Liver (tissue), 3 donors: Measurements from ENCODE around the gene DCLRE1A.
A peak's percentile ranks its signal among the peaks of the same experiment; 100 is the strongest.

ENCODE experiments used
- HNF4A ChIP-seq, 2 donors: conservative IDR thresholded peaks; 2 replicates each; pipeline ENCODE4 v1.6.1; 2016; ENCODE audit warnings: antibody characterized with exemption in 2 of 2, mild to moderate bottlenecking in 2 of 2
- RAD21 ChIP-seq, 2 donors: IDR thresholded peaks; 2 replicates each; pipeline ENCODE4 v1.6.1; 2016; ENCODE audit warnings: antibody characterized with exemption in 2 of 2, mild to moderate bottlenecking in 2 of 2
- TAF1 ChIP-seq: conservative IDR thresholded peaks from 2 replicates; pipeline ENCODE4 v1.6.1; 2016; ENCODE audit warnings: antibody characterized with exemption, mild to moderate bottlenecking
- TF ChIP-seq, protein P1 (sequence below): fragments of 150-350 bp; IDR thresholded peaks from 2 replicates; pipeline ENCODE4 v1.5.1; 2017; ENCODE audit warnings: improper control_type of control experiment, low read depth, low read length; ENCODE audit not compliant: missing input control
- TF ChIP-seq, protein P2 (sequence below): IDR thresholded peaks from 2 replicates; pipeline ENCODE4 v1.6.1; 2016; ENCODE audit warnings: antibody characterized with exemption, mild to moderate bottlenecking
- TF ChIP-seq, protein P3 (sequence below): IDR thresholded peaks from 2 replicates; pipeline ENCODE4 v1.6.1; 2016; ENCODE audit warnings: antibody characterized with exemption
- TF ChIP-seq, protein P4 (sequence below): IDR thresholded peaks from 2 replicates; pipeline ENCODE4 v1.6.1; 2016; ENCODE audit warnings: antibody characterized with exemption
- TF ChIP-seq, protein P5 (sequence below): IDR thresholded peaks from 2 replicates; pipeline ENCODE4 v1.6.1; 2016; ENCODE audit warnings: antibody characterized with exemption
- donor health status: healthy.
- donor health status: healthy.

DNA sequence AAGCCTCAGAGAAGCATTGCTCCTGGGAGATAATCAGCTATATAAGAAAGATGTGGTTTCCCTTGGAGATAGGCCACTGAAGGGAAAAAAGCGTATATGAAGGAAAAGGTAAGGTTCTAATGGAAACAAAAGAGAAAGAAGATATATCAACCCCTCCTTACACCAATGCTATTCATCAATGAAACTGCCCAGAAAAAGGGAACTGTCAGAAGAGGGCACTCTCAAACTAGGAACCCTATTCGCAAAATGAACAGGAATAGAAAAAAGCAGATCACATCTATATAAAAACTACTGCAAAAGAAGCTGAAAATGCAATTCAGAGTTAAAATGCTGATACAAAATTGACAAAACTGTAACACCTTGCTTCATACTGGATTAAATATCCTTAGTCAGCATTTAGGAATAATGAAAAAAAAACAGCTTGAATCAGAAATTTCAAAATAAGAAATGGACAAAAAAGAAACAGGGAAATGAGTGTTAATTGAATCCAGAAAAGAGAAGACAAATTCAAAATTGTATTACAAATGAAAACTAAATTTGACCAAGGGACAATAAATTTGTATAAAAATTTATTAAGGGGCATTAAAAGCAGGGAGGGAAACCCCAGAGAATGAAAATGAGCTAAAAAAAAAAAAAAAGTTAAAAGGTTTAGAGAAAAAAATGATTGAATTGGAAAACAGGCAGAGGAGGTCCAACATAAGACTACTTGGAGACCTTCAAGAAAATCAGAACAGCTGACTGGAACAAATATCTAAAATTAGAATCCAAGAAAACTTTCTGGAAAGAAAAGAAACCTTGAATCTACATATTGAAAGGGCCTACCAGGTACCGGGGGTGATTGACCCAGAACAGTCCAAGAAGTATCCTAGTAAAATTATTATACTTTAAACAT, 18.5 kb upstream of the DCLRE1A start:
- TF ChIP-seq, protein P1, sequence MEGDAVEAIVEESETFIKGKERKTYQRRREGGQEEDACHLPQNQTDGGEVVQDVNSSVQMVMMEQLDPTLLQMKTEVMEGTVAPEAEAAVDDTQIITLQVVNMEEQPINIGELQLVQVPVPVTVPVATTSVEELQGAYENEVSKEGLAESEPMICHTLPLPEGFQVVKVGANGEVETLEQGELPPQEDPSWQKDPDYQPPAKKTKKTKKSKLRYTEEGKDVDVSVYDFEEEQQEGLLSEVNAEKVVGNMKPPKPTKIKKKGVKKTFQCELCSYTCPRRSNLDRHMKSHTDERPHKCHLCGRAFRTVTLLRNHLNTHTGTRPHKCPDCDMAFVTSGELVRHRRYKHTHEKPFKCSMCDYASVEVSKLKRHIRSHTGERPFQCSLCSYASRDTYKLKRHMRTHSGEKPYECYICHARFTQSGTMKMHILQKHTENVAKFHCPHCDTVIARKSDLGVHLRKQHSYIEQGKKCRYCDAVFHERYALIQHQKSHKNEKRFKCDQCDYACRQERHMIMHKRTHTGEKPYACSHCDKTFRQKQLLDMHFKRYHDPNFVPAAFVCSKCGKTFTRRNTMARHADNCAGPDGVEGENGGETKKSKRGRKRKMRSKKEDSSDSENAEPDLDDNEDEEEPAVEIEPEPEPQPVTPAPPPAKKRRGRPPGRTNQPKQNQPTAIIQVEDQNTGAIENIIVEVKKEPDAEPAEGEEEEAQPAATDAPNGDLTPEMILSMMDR, result no peak
- TF ChIP-seq RAD21 (IDR thresholded peaks at IDR 0.05) (peak; percentile 20 to 44), HNF4A (conservative IDR thresholded peaks at IDR 0.05) (no peak), TAF1 (no peak)
- TF ChIP-seq, protein P2, sequence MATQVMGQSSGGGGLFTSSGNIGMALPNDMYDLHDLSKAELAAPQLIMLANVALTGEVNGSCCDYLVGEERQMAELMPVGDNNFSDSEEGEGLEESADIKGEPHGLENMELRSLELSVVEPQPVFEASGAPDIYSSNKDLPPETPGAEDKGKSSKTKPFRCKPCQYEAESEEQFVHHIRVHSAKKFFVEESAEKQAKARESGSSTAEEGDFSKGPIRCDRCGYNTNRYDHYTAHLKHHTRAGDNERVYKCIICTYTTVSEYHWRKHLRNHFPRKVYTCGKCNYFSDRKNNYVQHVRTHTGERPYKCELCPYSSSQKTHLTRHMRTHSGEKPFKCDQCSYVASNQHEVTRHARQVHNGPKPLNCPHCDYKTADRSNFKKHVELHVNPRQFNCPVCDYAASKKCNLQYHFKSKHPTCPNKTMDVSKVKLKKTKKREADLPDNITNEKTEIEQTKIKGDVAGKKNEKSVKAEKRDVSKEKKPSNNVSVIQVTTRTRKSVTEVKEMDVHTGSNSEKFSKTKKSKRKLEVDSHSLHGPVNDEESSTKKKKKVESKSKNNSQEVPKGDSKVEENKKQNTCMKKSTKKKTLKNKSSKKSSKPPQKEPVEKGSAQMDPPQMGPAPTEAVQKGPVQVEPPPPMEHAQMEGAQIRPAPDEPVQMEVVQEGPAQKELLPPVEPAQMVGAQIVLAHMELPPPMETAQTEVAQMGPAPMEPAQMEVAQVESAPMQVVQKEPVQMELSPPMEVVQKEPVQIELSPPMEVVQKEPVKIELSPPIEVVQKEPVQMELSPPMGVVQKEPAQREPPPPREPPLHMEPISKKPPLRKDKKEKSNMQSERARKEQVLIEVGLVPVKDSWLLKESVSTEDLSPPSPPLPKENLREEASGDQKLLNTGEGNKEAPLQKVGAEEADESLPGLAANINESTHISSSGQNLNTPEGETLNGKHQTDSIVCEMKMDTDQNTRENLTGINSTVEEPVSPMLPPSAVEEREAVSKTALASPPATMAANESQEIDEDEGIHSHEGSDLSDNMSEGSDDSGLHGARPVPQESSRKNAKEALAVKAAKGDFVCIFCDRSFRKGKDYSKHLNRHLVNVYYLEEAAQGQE, result no peak
- TF ChIP-seq, protein P3, sequence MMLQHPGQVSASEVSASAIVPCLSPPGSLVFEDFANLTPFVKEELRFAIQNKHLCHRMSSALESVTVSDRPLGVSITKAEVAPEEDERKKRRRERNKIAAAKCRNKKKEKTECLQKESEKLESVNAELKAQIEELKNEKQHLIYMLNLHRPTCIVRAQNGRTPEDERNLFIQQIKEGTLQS, result no peak
- TF ChIP-seq, protein P4, sequence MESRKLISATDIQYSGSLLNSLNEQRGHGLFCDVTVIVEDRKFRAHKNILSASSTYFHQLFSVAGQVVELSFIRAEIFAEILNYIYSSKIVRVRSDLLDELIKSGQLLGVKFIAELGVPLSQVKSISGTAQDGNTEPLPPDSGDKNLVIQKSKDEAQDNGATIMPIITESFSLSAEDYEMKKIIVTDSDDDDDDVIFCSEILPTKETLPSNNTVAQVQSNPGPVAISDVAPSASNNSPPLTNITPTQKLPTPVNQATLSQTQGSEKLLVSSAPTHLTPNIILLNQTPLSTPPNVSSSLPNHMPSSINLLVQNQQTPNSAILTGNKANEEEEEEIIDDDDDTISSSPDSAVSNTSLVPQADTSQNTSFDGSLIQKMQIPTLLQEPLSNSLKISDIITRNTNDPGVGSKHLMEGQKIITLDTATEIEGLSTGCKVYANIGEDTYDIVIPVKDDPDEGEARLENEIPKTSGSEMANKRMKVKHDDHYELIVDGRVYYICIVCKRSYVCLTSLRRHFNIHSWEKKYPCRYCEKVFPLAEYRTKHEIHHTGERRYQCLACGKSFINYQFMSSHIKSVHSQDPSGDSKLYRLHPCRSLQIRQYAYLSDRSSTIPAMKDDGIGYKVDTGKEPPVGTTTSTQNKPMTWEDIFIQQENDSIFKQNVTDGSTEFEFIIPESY, result no peak
- TF ChIP-seq, protein P5, sequence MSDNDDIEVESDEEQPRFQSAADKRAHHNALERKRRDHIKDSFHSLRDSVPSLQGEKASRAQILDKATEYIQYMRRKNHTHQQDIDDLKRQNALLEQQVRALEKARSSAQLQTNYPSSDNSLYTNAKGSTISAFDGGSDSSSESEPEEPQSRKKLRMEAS, result no peak
